ENCODE measurements around the gene HTRA3. TPM values are rescaled to one million over a fixed set of nuclear protein-coding genes. Genes with fewer than 3 reads are reported as not detected.

Gene HTRA3
- polyA plus RNA-seq, 4 donors: 10.7 to 17.1 (median 12.4) TPM

GRCh38 chr4:8321771-8322170 is 52.2 kb downstream of the HTRA3 start:
- no peak for DNase-seq (ENCODE audit: low read depth in 4 of 4, low spot score in 3 of 4)

GRCh38 chr4:8322794-8323704 is 53.5 kb downstream of the HTRA3 start:
- DNase-seq (ENCODE audit: low read depth in 4 of 4, low spot score in 3 of 4): no peak

GRCh38 chr4:8323947-8324555 is 54.5 kb downstream of the HTRA3 start:
- DNase-seq (ENCODE audit: low read depth in 4 of 4, low spot score in 3 of 4): no peak

GRCh38 chr4:8324640-8325239 is 55.2 kb downstream of the HTRA3 start:
- DNase-seq (ENCODE audit: low read depth in 4 of 4, low spot score in 3 of 4): no peak

- no peak for DNase-seq (ENCODE audit: low read depth in 4 of 4, low spot score in 3 of 4)
Observed at GRCh38 chr4:8325291-8325973, 55.9 kb downstream of the HTRA3 start.

- no peak for DNase-seq (ENCODE audit: low read depth in 4 of 4, low spot score in 3 of 4)
Observed at GRCh38 chr4:8326206-8326605, 56.7 kb downstream of the HTRA3 start.

GRCh38 chr4:8328456-8328855 is 58.9 kb downstream of the HTRA3 start:
- DNase-seq (ENCODE audit: low read depth in 4 of 4, low spot score in 3 of 4): no peak

- DNase-seq (ENCODE audit: low read depth in 4 of 4, low spot score in 3 of 4): no peak
Observed at GRCh38 chr4:8328866-8329559, 59.5 kb downstream of the HTRA3 start.

GRCh38 chr4:8329560-8329858 is 60.0 kb downstream of the HTRA3 start:
- no peak for DNase-seq (ENCODE audit: low read depth in 4 of 4, low spot score in 3 of 4)

GRCh38 chr4:8329859-8330761 is 60.6 kb downstream of the HTRA3 start:
- no peak for DNase-seq (ENCODE audit: low read depth in 4 of 4, low spot score in 3 of 4)

- no peak for DNase-seq (ENCODE audit: low read depth in 4 of 4, low spot score in 3 of 4)
Observed at GRCh38 chr4:8330821-8331574, 61.4 kb downstream of the HTRA3 start.

- DNase-seq (ENCODE audit: low read depth in 4 of 4, low spot score in 3 of 4): no peak
Observed at GRCh38 chr4:8331575-8331955, 62.0 kb downstream of the HTRA3 start.

- no peak for DNase-seq (ENCODE audit: low read depth in 4 of 4, low spot score in 3 of 4)
Observed at GRCh38 chr4:8332038-8332857, 62.7 kb downstream of the HTRA3 start.

GRCh38 chr4:8332891-8333331 is 63.4 kb downstream of the HTRA3 start:
- no peak for DNase-seq (ENCODE audit: low read depth in 4 of 4, low spot score in 3 of 4)

- no peak for DNase-seq (ENCODE audit: low read depth in 4 of 4, low spot score in 3 of 4)
Observed at GRCh38 chr4:8333726-8334460, 64.3 kb downstream of the HTRA3 start.

- DNase-seq (ENCODE audit: low read depth in 4 of 4, low spot score in 3 of 4): peak in 2 of 4 donors; percentile 38 to 39
Observed at GRCh38 chr4:8334786-8335460, 65.4 kb downstream of the HTRA3 start.

- no peak for DNase-seq (ENCODE audit: low read depth in 4 of 4, low spot score in 3 of 4)
Observed at GRCh38 chr4:8335848-8336247, 66.3 kb downstream of the HTRA3 start.

Measured in right renal pelvis (tissue), 4 donors.